Mucosa of descending colon (tissue), 3 donors: Measurements from ENCODE around the gene ADGRA3. TPM values are rescaled to one million over a fixed set of nuclear protein-coding genes. Genes with fewer than 3 reads are reported as not detected.

Source experiments
- ATAC-seq: fragments of 200-7000 bp; cut with Tn5 transposase; one replicate; pipeline ENCODE4 v1.9.1; 2020; ENCODE audit warnings: mild to moderate bottlenecking, moderate library complexity
- DNase-seq, 3 donors: peaks; one replicate each; pipeline ENCODE4 v3.0.0-alpha.2; 2020
- H3K36me3 ChIP-seq: fragments of 200-600 bp; one replicate; pipeline ENCODE4 v1.8.0; 2021; ENCODE audit warnings: low read depth, mild to moderate bottlenecking
- H3K4me1 ChIP-seq: fragments of 200-600 bp; one replicate; pipeline ENCODE4 v1.8.0; 2021; ENCODE audit warnings: low read depth, mild to moderate bottlenecking
- H3K4me3 ChIP-seq: fragments of 200-600 bp; one replicate; pipeline ENCODE4 v1.8.0; 2021; ENCODE audit warnings: mild to moderate bottlenecking
- H3K9me3 ChIP-seq: fragments of 200-600 bp; one replicate; pipeline ENCODE4 v1.8.0; 2021; ENCODE audit warnings: mild to moderate bottlenecking
- CTCF ChIP-seq: fragments of 200-600 bp; IDR thresholded peaks from one replicate; pipeline ENCODE4 v1.8.0; 2022; ENCODE audit warnings: antibody characterized with exemption, mild to moderate bottlenecking
- intact Hi-C, 2 donors: fragments of 100-400 bp; cut with DNase I in 1 of 2; cut with micrococcal nuclease in 1 of 2; formaldehyde crosslinking; loops; one replicate each; pipeline versions ENCODE4 v1.11.0 to v1.11.1; 2022; cut with DNase I, micrococcal nuclease
- total RNA-seq, 3 donors: library from RNA; stranded (reverse); fragmentation: NEBNext Ultra II Directional in 2 of 3; extraction: Animal tissue kit (Norgen Biotek cat#: 25700) in 2 of 3; gene quantifications; one replicate each; pipeline versions ENCODE4 v1.2.1 to v1.2.4, GENCODE V29; 2021 to 2023
- donor health status: DM: no; HTN: no; CAD: no; lungs with moderate emphysema.
- donor health status: DM: no; HTN: no; CAD: no.
- donor health status: DM: no; HTN: yes; CAD: no.

The ADGRA3 gene
- total RNA-seq, 3 donors from 2014 or later, result 47.0 to 104 (median 73.6) TPM

- TF ChIP-seq CTCF, result no peak
- no peaks in the 10 kb centered on the region for H3K36me3 ChIP-seq
- intact Hi-C loops, result no loop called here
- H3K4me3 ChIP-seq, result no peak overlapping the region
- H3K9me3 ChIP-seq, result no peaks in the 10 kb centered on the region
- no peaks in the 10 kb centered on the region for H3K4me1 ChIP-seq
- ATAC-seq (no peak), DNase-seq (no peak)
These were observed 49.3 kb downstream of the ADGRA3 start for GRCh38 chr4:22466581-22466980.

GRCh38 chr4:22465996-22466395 lies 49.9 kb downstream of the ADGRA3 start:
- no peak for DNase-seq
- Histone ChIP-seq H3K4me1 (no peaks in the 10 kb centered on the region), H3K9me3 (no peaks in the 10 kb centered on the region), H3K36me3 (no peaks in the 10 kb centered on the region), H3K4me3 (no peak overlapping the region)
- ATAC-seq, result no peak
- intact Hi-C loops, result no loop called here
- TF ChIP-seq CTCF, result no peak

- Histone ChIP-seq H3K4me3 (no peak overlapping the region), H3K9me3 (no peaks in the 10 kb centered on the region), H3K36me3 (no peaks in the 10 kb centered on the region), H3K4me1 (no peaks in the 10 kb centered on the region)
- DNase-seq (no peak), ATAC-seq (no peak)
- intact Hi-C loops, result no loop called here
- no peak for TF ChIP-seq CTCF
These were observed 50.5 kb downstream of the ADGRA3 start for GRCh38 chr4:22465349-22465748.

DNA sequence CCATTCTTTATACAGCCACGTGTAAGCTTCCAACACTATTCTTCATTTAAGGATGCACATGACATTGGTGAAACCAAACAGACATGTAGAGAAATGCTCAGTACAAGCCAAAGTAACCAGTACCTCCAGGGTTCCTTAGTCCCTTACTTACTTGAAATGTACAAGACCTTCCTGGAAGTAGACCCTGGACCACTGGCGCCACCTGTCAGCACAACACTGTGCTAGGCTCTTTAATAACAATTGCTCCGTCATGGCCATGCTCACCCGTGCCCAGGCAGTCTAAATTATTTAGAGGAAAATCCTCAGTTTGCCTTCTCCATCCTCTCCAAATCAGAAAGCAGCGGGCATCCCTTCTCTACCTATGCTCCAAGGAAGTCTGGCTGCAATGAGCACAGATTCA lies 52.7 kb downstream of the ADGRA3 start:
- Histone ChIP-seq H3K9me3 (no peaks in the 10 kb centered on the region), H3K36me3 (no peaks in the 10 kb centered on the region), H3K4me3 (no peak overlapping the region), H3K4me1 (no peaks in the 10 kb centered on the region)
- intact Hi-C loops, result no loop called here
- DNase-seq, result no peak
- no peak for TF ChIP-seq CTCF
- ATAC-seq, result no peak

- Histone ChIP-seq H3K4me3 (no peak overlapping the region), H3K36me3 (no peaks in the 10 kb centered on the region), H3K4me1 (no peaks in the 10 kb centered on the region), H3K9me3 (no peaks in the 10 kb centered on the region)
- intact Hi-C loops, result no loop called here
- no peak for DNase-seq
- no peak for ATAC-seq
- no peak for TF ChIP-seq CTCF
These were observed 53.2 kb downstream of the ADGRA3 start for GRCh38 chr4:22462688-22463087.

- no peaks in the 10 kb centered on the region for H3K4me1 ChIP-seq
- ATAC-seq (no peak), DNase-seq (no peak)
- H3K4me3 ChIP-seq, result no peak overlapping the region
- no peak for TF ChIP-seq CTCF
- no peaks in the 10 kb centered on the region for H3K36me3 ChIP-seq
- H3K9me3 ChIP-seq, result no peaks in the 10 kb centered on the region
- intact Hi-C loops, result no loop called here
These were observed 55.6 kb downstream of the ADGRA3 start for GRCh38 chr4:22460266-22460665.
